CD8-positive, alpha-beta memory T cell (primary cell): ENCODE data around the gene DOCK9. TPM values are rescaled to one million over a fixed set of nuclear protein-coding genes. Genes with fewer than 3 reads are reported as not detected.

Source experiments
- CTCF ChIA-PET: fragments of 350-600 bp; sonication (Branson Sonifier 250); formaldehyde crosslinking; loops from one replicate; lab custom pipeline; 2021; ENCODE audit warnings: antibody characterized with exemption; lab: Charles Lee
- POLR2A ChIA-PET: fragments of 350-600 bp; sonication (Branson Sonifier 250); formaldehyde crosslinking; loops from one replicate; lab custom pipeline; 2021; ENCODE audit warnings: antibody characterized with exemption; lab: Charles Lee
- DNase-seq, 5 donors: peaks; one replicate each; pipeline versions ENCODE4 v3.0.0 to v3.0.0-alpha.2; 2020 to 2022; ENCODE audit warnings: mixed read lengths in 1 of 5
- H3K27ac ChIP-seq: one replicate; pipeline ENCODE4 v1.7.0; 2013; ENCODE audit warnings: low read depth, mild to moderate bottlenecking, low read length, moderate library complexity
- H3K27me3 ChIP-seq: 2 replicates; pipeline ENCODE4 v1.7.0; 2013; ENCODE audit warnings: low read length, mild to moderate bottlenecking; ENCODE audit not compliant: insufficient read depth, poor library complexity, severe bottlenecking
- H3K36me3 ChIP-seq: 2 replicates; pipeline ENCODE4 v1.7.0; 2013; ENCODE audit warnings: mild to moderate bottlenecking, low read length, moderate library complexity; ENCODE audit not compliant: insufficient read depth
- H3K4me1 ChIP-seq: 2 replicates; pipeline ENCODE4 v1.7.0; 2013; ENCODE audit warnings: mild to moderate bottlenecking, low read length, moderate library complexity; ENCODE audit not compliant: insufficient read depth
- H3K4me3 ChIP-seq: 2 replicates; pipeline ENCODE4 v1.7.0; 2013; ENCODE audit warnings: mild to moderate bottlenecking, low read length
- H3K9me3 ChIP-seq: 2 replicates; pipeline ENCODE4 v1.7.0; 2013; ENCODE audit warnings: mild to moderate bottlenecking, low read length
- H3K27ac Mint-ChIP-seq, 8 donors: one replicate each; pipeline ENCODE4 v1.8.0; 2020 to 2021; ENCODE audit warnings: mixed read lengths in 8 of 8, mild to moderate bottlenecking in 6 of 8, inconsistent platforms in 3 of 8, moderate library complexity in 3 of 8
- H3K27me3 Mint-ChIP-seq, 2 donors: one replicate each; pipeline ENCODE4 v1.8.0; 2020 to 2021; ENCODE audit warnings: mixed read lengths in 2 of 2, mild to moderate bottlenecking in 1 of 2, moderate library complexity in 1 of 2
- H3K36me3 Mint-ChIP-seq, 3 donors: one replicate each; pipeline ENCODE4 v1.8.0; 2020 to 2021; ENCODE audit warnings: mixed read lengths in 3 of 3, inconsistent platforms in 1 of 3, mild to moderate bottlenecking in 1 of 3
- H3K4me1 Mint-ChIP-seq, 3 donors: one replicate each; pipeline ENCODE4 v1.8.0; 2020 to 2021; ENCODE audit warnings: mixed read lengths in 3 of 3, inconsistent platforms in 1 of 3, mild to moderate bottlenecking in 1 of 3
- H3K4me3 Mint-ChIP-seq, 7 donors: one replicate each; pipeline ENCODE4 v1.8.0; 2020 to 2021; ENCODE audit warnings: mixed read lengths in 7 of 7, mild to moderate bottlenecking in 6 of 7, moderate library complexity in 4 of 7, inconsistent platforms in 2 of 7
- H3K9me3 Mint-ChIP-seq, 5 donors: one replicate each; pipeline ENCODE4 v1.8.0; 2020 to 2022; ENCODE audit warnings: mixed read lengths in 5 of 5, mild to moderate bottlenecking in 3 of 5, moderate library complexity in 2 of 5, inconsistent platforms in 1 of 5
- polyA plus RNA-seq: library from polyadenylated mRNA; unstranded; fragments of 300-500 nt; fragmentation: Illumina TruSeq; gene quantifications from one replicate; pipeline ENCODE4 v1.2.3, GENCODE V29; 2021
- total RNA-seq, 2 experiments: library from RNA; stranded (reverse); gene quantifications; one replicate each; pipeline ENCODE4 v1.2.3, GENCODE V29; 2021

The DOCK9 gene
- total and polyA plus RNA-seq, 3 experiments from 2014 or later, result 23.9 to 38.9 (median 35.4) TPM

GRCh38 chr13:98752467-98753290, 225.2 kb downstream of the DOCK9 start, which contains the start of gene SLC15A1:
SLC15A1 (minus strand) TSS chr13:98752672; CDS start chr13:98752598, 74 bp downstream.
- no peak for DNase-seq
- Histone ChIP-seq H3K4me1 (no peaks in the 10 kb centered on the region), H3K27me3 (peaks cover 21% of the 10 kb centered on the region), H3K27ac (no peak within 1 kb of the TSS), H3K4me3 (no peak within 1 kb of the TSS), H3K36me3 (no peaks in the 10 kb centered on the region), H3K9me3 (no peaks in the 10 kb centered on the region)
- ChIA-PET CTCF (no interaction called here), POLR2A (no interaction called here)
- Mint-ChIP-seq H3K4me3 (peak within 1 kb of the TSS in 4 of 7 donors; percentile 2 to 48 (median 10)), H3K4me1 (peaks cover 0 to 7% (median 3%) of the 10 kb centered on the region in 3 donors), H3K27me3 (peaks cover 63 to 69% of the 10 kb centered on the region in 2 donors), H3K9me3 (peaks cover 0 to 25% (median 23%) of the 10 kb centered on the region in 5 donors), H3K27ac (peak within 1 kb of the TSS in 1 of 8 donors; percentile 60), H3K36me3 (peaks cover 0 to 5% (median 3%) of the 10 kb centered on the region in 3 donors)

- no peak overlapping the region for H3K27ac ChIP-seq
- Mint-ChIP-seq H3K36me3 (peaks cover 0 to 5% (median 3%) of the 10 kb centered on the region in 3 donors), H3K4me3 (peak overlapping the region in 1 of 7 donors; percentile 13), H3K9me3 (peaks cover 0 to 25% (median 23%) of the 10 kb centered on the region in 5 donors), H3K27ac (no peak overlapping the region), H3K4me1 (peaks cover 0 to 7% (median 3%) of the 10 kb centered on the region in 3 donors), H3K27me3 (peaks cover 63 to 67% of the 10 kb centered on the region in 2 donors)
- H3K27me3 ChIP-seq, result peaks cover 21% of the 10 kb centered on the region
- CTCF ChIA-PET, result no interaction called here
- H3K36me3 ChIP-seq, result no peaks in the 10 kb centered on the region
- POLR2A ChIA-PET, result no interaction called here
- DNase-seq, result no peak
- H3K4me3 ChIP-seq, result no peak overlapping the region
- H3K9me3 ChIP-seq, result no peaks in the 10 kb centered on the region
- no peaks in the 10 kb centered on the region for H3K4me1 ChIP-seq
Measured at GRCh38 chr13:98751861-98752466, 225.9 kb downstream of the DOCK9 start.

GRCh38 chr13:98751367-98751782, 226.5 kb downstream of the DOCK9 start:
- Histone ChIP-seq H3K9me3 (no peaks in the 10 kb centered on the region), H3K27ac (no peak overlapping the region), H3K27me3 (peaks cover 21% of the 10 kb centered on the region), H3K4me1 (no peaks in the 10 kb centered on the region), H3K4me3 (no peak overlapping the region), H3K36me3 (no peaks in the 10 kb centered on the region)
- Mint-ChIP-seq H3K27me3 (peaks cover 61 to 62% of the 10 kb centered on the region in 2 donors), H3K4me3 (no peak overlapping the region), H3K9me3 (peaks cover 0 to 25% (median 23%) of the 10 kb centered on the region in 5 donors), H3K4me1 (peaks cover 0 to 7% (median 3%) of the 10 kb centered on the region in 3 donors), H3K36me3 (peaks cover 0 to 5% (median 3%) of the 10 kb centered on the region in 3 donors), H3K27ac (peak overlapping the region in 1 of 8 donors; percentile 60)
- no peak for DNase-seq
- ChIA-PET CTCF (no interaction called here), POLR2A (no interaction called here)

GRCh38 chr13:98749501-98749900, 228.4 kb downstream of the DOCK9 start:
- peaks cover 48 to 49% of the 10 kb centered on the region in 2 donors for H3K27me3 Mint-ChIP-seq
- H3K9me3 Mint-ChIP-seq, result peaks cover 0 to 18% (median 15%) of the 10 kb centered on the region in 5 donors
- Histone ChIP-seq H3K27me3 (peaks cover 21% of the 10 kb centered on the region), H3K27ac (no peak overlapping the region), H3K9me3 (no peaks in the 10 kb centered on the region), H3K36me3 (no peaks in the 10 kb centered on the region), H3K4me3 (no peak overlapping the region), H3K4me1 (no peaks in the 10 kb centered on the region)
- ChIA-PET POLR2A (no interaction called here), CTCF (no interaction called here)
- H3K27ac Mint-ChIP-seq, result no peak overlapping the region
- peaks cover 0 to 5% (median 0%) of the 10 kb centered on the region in 3 donors for H3K36me3 Mint-ChIP-seq
- no peak for DNase-seq
- peaks cover 0 to 7% (median 3%) of the 10 kb centered on the region in 3 donors for H3K4me1 Mint-ChIP-seq
- H3K4me3 Mint-ChIP-seq, result no peak overlapping the region

GRCh38 chr13:98746968-98747367, 230.9 kb downstream of the DOCK9 start:
- ChIA-PET POLR2A (no interaction called here), CTCF (no interaction called here)
- no peaks in the 10 kb centered on the region for H3K9me3 ChIP-seq
- no peak overlapping the region for H3K27ac Mint-ChIP-seq
- no peak overlapping the region for H3K4me3 Mint-ChIP-seq
- H3K4me3 ChIP-seq, result no peak overlapping the region
- no peaks in the 10 kb centered on the region for H3K36me3 Mint-ChIP-seq
- peaks cover 0 to 3% (median 0%) of the 10 kb centered on the region in 5 donors for H3K9me3 Mint-ChIP-seq
- H3K27me3 Mint-ChIP-seq, result peaks cover 34% of the 10 kb centered on the region in 2 donors
- peaks cover 0 to 6% (median 0%) of the 10 kb centered on the region in 3 donors for H3K4me1 Mint-ChIP-seq
- no peak overlapping the region for H3K27ac ChIP-seq
- H3K4me1 ChIP-seq, result no peaks in the 10 kb centered on the region
- DNase-seq, result no peak
- no peaks in the 10 kb centered on the region for H3K36me3 ChIP-seq
- H3K27me3 ChIP-seq, result peaks cover 11% of the 10 kb centered on the region

Other genes starting within 250 kb of the DOCK9 start
- not detected for gene SLC15A1, start 225.4 kb downstream of the DOCK9 start, total RNA-seq
- gene SLC15A1, start 225.4 kb downstream of the DOCK9 start, polyA plus RNA-seq, result not detected
- gene UBAC2, start 222.8 kb upstream of the DOCK9 start, total RNA-seq, result 10 to 100 TPM; 62.3 to 63.7 TPM
- 160 TPM for gene UBAC2, start 222.8 kb upstream of the DOCK9 start, polyA plus RNA-seq